ENCODE measurements around the gene CDC27. TPM values are rescaled to one million over a fixed set of nuclear protein-coding genes. Genes with fewer than 3 reads are reported as not detected.
A peak's percentile ranks its signal among the peaks of the same experiment; 100 is the strongest.

The CDC27 gene
- total and polyA plus RNA-seq, 7 donors, result 25.5 to 89.2 (median 74.6) TPM

GRCh38 chr17:47229535-47230443 is 40.7 kb upstream of the CDC27 start:
- TF ChIP-seq CTCF (IDR thresholded peaks at IDR 0.05), result peak; percentile 98
- Histone ChIP-seq H3K4me3 (peak overlapping the region; percentile 50), H3K9me3 (no peaks in the 10 kb centered on the region), H3K36me3 (ENCODE audit: insufficient read depth in 1 of 2, low read depth in 1 of 2) (no peaks in the 10 kb centered on the region), H3K27ac (no peak overlapping the region), H3K4me1 (peaks cover 6% of the 10 kb centered on the region), H3K27me3 (ENCODE audit: insufficient read depth in 3 of 3, low read length in 2 of 3) (no peaks in the 10 kb centered on the region)
- peak; percentile 83 to 95 (median 92) for ATAC-seq
- peak; percentile 80 to 88 for DNase-seq
- intact Hi-C loops (cut with DNase I), result loop anchor here (1.0 to 10.0 kb wide), 3 partner anchors 86 to 385 kb away; no protein-coding TSS in a partner anchor
- WGBS, 3 donors, result 10 to 11% (median 10%) methylated on average over 22 of the region's 22 CpGs

GRCh38 chr17:47227862-47228261 is 38.8 kb upstream of the CDC27 start:
- Histone ChIP-seq H3K4me1 (peaks cover 6% of the 10 kb centered on the region), H3K9me3 (no peaks in the 10 kb centered on the region), H3K27me3 (ENCODE audit: insufficient read depth in 3 of 3, low read length in 2 of 3) (no peaks in the 10 kb centered on the region), H3K36me3 (ENCODE audit: insufficient read depth in 1 of 2, low read depth in 1 of 2) (no peaks in the 10 kb centered on the region), H3K27ac (peak overlapping the region; percentile 14), H3K4me3 (no peak overlapping the region)
- DNase-seq (no peak), ATAC-seq (no peak)
- no peak for TF ChIP-seq CTCF (IDR thresholded peaks at IDR 0.05)
- intact Hi-C loops (cut with DNase I), result loop anchor here in 1 of 2 donors (10.0 kb wide), 1 partner anchor 387 kb away; no protein-coding TSS in a partner anchor
- WGBS, 3 donors, result 61 to 84% (median 69%) methylated on average over 2 of the region's 2 CpGs

- Histone ChIP-seq H3K4me1 (peaks cover 6% of the 10 kb centered on the region), H3K36me3 (ENCODE audit: insufficient read depth in 1 of 2, low read depth in 1 of 2) (no peaks in the 10 kb centered on the region), H3K4me3 (no peak overlapping the region), H3K27ac (peak overlapping the region; percentile 79), H3K27me3 (ENCODE audit: insufficient read depth in 3 of 3, low read length in 2 of 3) (no peaks in the 10 kb centered on the region), H3K9me3 (no peaks in the 10 kb centered on the region)
- WGBS, 3 donors, result 90 to 94% (median 91%) methylated on average over 2 of the region's 2 CpGs
- no peak for TF ChIP-seq CTCF (IDR thresholded peaks at IDR 0.05)
- ATAC-seq (no peak), DNase-seq (no peak)
- intact Hi-C loops (cut with DNase I), result loop anchor here in 1 of 2 donors (10.0 kb wide), 1 partner anchor 389 kb away; no protein-coding TSS in a partner anchor
Measured at GRCh38 chr17:47225911-47226688, 37.0 kb upstream of the CDC27 start.

GRCh38 chr17:47225436-47225858 is 36.4 kb upstream of the CDC27 start:
- intact Hi-C loops (cut with DNase I), result loop anchor here in 1 of 2 donors (10.0 kb wide), 1 partner anchor 389 kb away; no protein-coding TSS in a partner anchor
- WGBS, 3 donors, result 30 to 37% (median 31%) methylated on average over 3 of the region's 3 CpGs
- Histone ChIP-seq H3K4me1 (peaks cover 6% of the 10 kb centered on the region), H3K36me3 (ENCODE audit: insufficient read depth in 1 of 2, low read depth in 1 of 2) (no peaks in the 10 kb centered on the region), H3K9me3 (no peaks in the 10 kb centered on the region), H3K4me3 (no peak overlapping the region), H3K27me3 (ENCODE audit: insufficient read depth in 3 of 3, low read length in 2 of 3) (no peaks in the 10 kb centered on the region), H3K27ac (peak overlapping the region; percentile 79)
- no peak for TF ChIP-seq CTCF (IDR thresholded peaks at IDR 0.05)
- ATAC-seq (peak in 3 of 4 donors; percentile 31 to 64 (median 40)), DNase-seq (no peak)
